GM19025 (cell line): ENCODE data around the gene ZFPM1.

Experiments used
- ATAC-seq: cut with Tn5 transposase; IDR thresholded peaks from one replicate; pipeline ENCODE4 v1.9.1; 2021; ENCODE audit warnings: mild to moderate bottlenecking, low read depth, moderate library complexity; ENCODE audit not compliant: unreplicated experiment

The ZFPM1 gene

GRCh38 chr16:88584676-88585075 lies 131.6 kb downstream of the ZFPM1 start:
- no peak for ATAC-seq

GRCh38 chr16:88585269-88585668 lies 132.2 kb downstream of the ZFPM1 start:
- ATAC-seq = no peak

- no peak for ATAC-seq
These were observed 133.0 kb downstream of the ZFPM1 start for GRCh38 chr16:88585927-88586581.
